HepG2 (cell line): ENCODE measurements around the gene NUDT2. TPM values are rescaled to one million over a fixed set of nuclear protein-coding genes. Genes with fewer than 3 reads are reported as not detected.
A peak's percentile ranks its signal among the peaks of the same experiment; 100 is the strongest.

Experiments
- ATM ChIP-seq: fragments of 450-650 bp; IDR thresholded peaks from 2 replicates; pipeline ENCODE4 v1.7.1; 2017; ENCODE audit warnings: mild to moderate bottlenecking, borderline replicate concordance
- MBD4 ChIP-seq: IDR thresholded peaks from 2 replicates; pipeline ENCODE4 v1.6.1; 2012; ENCODE audit warnings: low read length, inconsistent platforms, borderline replicate concordance
- MEF2D ChIP-seq: sonication (generic); formaldehyde crosslinking; IDR thresholded peaks from 2 replicates; pipeline ENCODE4 v1.5.1; 2020; ENCODE audit warnings: mild to moderate bottlenecking, missing genetic modification reagents
- NFYB ChIP-seq: sonication (generic); formaldehyde crosslinking; IDR thresholded peaks from 2 replicates; pipeline ENCODE4 v1.4.0; 2020; ENCODE audit warnings: missing genetic modification reagents
- RARG ChIP-seq: sonication (generic); formaldehyde crosslinking; IDR thresholded peaks from 2 replicates; pipeline ENCODE4 v1.4.0; 2020; ENCODE audit warnings: low read depth, mild to moderate bottlenecking, missing genetic modification reagents
- STAT5B ChIP-seq: sonication (generic); formaldehyde crosslinking; IDR thresholded peaks from 2 replicates; pipeline ENCODE4 v1.4.0; 2020; ENCODE audit warnings: missing genetic modification reagents
- TOE1 ChIP-seq: sonication (generic); formaldehyde crosslinking; IDR thresholded peaks from 2 replicates; pipeline ENCODE4 v1.4.0; 2020; ENCODE audit warnings: mild to moderate bottlenecking, missing genetic modification reagents
- ZFP82 ChIP-seq: sonication (generic); formaldehyde crosslinking; IDR thresholded peaks from 2 replicates; pipeline ENCODE4 v1.5.1; 2020; ENCODE audit warnings: mild to moderate bottlenecking, missing genetic modification reagents, borderline replicate concordance
- ZFYVE20 ChIP-seq: sonication (generic); formaldehyde crosslinking; IDR thresholded peaks from 2 replicates; pipeline ENCODE4 v1.8.0; 2023; ENCODE audit warnings: low read depth, mild to moderate bottlenecking, moderate library complexity, missing genetic modification reagents, borderline replicate concordance
- ZNF235 ChIP-seq: sonication (generic); formaldehyde crosslinking; IDR thresholded peaks from 2 replicates; pipeline ENCODE4 v1.8.1; 2023; ENCODE audit warnings: mild to moderate bottlenecking, missing genetic modification reagents, borderline replicate concordance
- ZNF3 ChIP-seq: IDR thresholded peaks from 2 replicates; pipeline ENCODE4 v1.7.0; 2017; ENCODE audit warnings: inconsistent platforms
- ZNF34 ChIP-seq: sonication (generic); formaldehyde crosslinking; IDR thresholded peaks from 2 replicates; pipeline ENCODE4 v1.4.0; 2020; ENCODE audit warnings: mild to moderate bottlenecking, missing genetic modification reagents, borderline replicate concordance
- ZNF530 ChIP-seq: sonication (generic); formaldehyde crosslinking; IDR thresholded peaks from 2 replicates; pipeline ENCODE4 v1.5.0; 2020; ENCODE audit warnings: low read depth, mild to moderate bottlenecking, missing genetic modification reagents
- ZNF547 ChIP-seq: sonication (generic); formaldehyde crosslinking; IDR thresholded peaks from 2 replicates; pipeline ENCODE4 v1.5.1; 2020; ENCODE audit warnings: mild to moderate bottlenecking, missing genetic modification reagents
- polyA plus RNA-seq, 8 experiments: library from polyadenylated mRNA; depleted of rRNA in 3 of 8; stranded (reverse) in 7 of 8; unstranded in 1 of 8; fragments of >200 nt; fragmentation: Illumina TruSeq in 4 of 8; extraction: Trizol in 4 of 8; gene quantifications; 2 replicates each; pipeline versions ENCODE4 v1.2.1 to v1.2.3, GENCODE V29; 2011 to 2016; ENCODE audit warnings: low read depth in 4 of 8, missing spikeins in 1 of 8, mixed read lengths in 1 of 8; ENCODE audit not compliant: insufficient read depth in 1 of 8
- total RNA-seq, 5 experiments: library from RNA; depleted of rRNA; stranded (reverse); fragments of >200 nt; fragmentation: Illumina TruSeq; extraction: Trizol; gene quantifications; 2 replicates each; pipeline ENCODE4 v1.2.3, GENCODE V29; 2016; ENCODE audit warnings: low read depth in 1 of 5
- TF ChIP-seq, protein P1 (sequence below): sonication (generic); formaldehyde crosslinking; IDR thresholded peaks from 2 replicates; pipeline ENCODE4 v1.8.0; 2022; ENCODE audit warnings: mild to moderate bottlenecking, missing genetic modification reagents, moderate library complexity
- TF ChIP-seq, protein P2 (sequence below): sonication (generic); formaldehyde crosslinking; IDR thresholded peaks from 2 replicates; pipeline ENCODE4 v1.5.1; 2020; ENCODE audit warnings: missing genetic modification reagents, mild to moderate bottlenecking, borderline replicate concordance
- TF ChIP-seq, protein P3 (sequence below): sonication (generic); formaldehyde crosslinking; IDR thresholded peaks from 2 replicates; pipeline ENCODE4 v1.8.1; 2023; ENCODE audit warnings: mild to moderate bottlenecking, missing genetic modification reagents, borderline replicate concordance
- TF ChIP-seq, protein P4 (sequence below): IDR thresholded peaks from 2 replicates; pipeline ENCODE4 v1.4.0; 2020; ENCODE audit warnings: mild to moderate bottlenecking, missing genetic modification reagents
- TF ChIP-seq, protein P5 (sequence below): sonication (generic); formaldehyde crosslinking; IDR thresholded peaks from 2 replicates; pipeline ENCODE4 v1.4.0; 2020; ENCODE audit warnings: missing genetic modification reagents, borderline replicate concordance

NUDT2 gene
- total and polyA plus RNA-seq, 2 of the 13 experiments (the other 11 are each of a cell fraction or from before 2014, with no cell fraction given) = 19.9 to 24.6 TPM

DNA sequence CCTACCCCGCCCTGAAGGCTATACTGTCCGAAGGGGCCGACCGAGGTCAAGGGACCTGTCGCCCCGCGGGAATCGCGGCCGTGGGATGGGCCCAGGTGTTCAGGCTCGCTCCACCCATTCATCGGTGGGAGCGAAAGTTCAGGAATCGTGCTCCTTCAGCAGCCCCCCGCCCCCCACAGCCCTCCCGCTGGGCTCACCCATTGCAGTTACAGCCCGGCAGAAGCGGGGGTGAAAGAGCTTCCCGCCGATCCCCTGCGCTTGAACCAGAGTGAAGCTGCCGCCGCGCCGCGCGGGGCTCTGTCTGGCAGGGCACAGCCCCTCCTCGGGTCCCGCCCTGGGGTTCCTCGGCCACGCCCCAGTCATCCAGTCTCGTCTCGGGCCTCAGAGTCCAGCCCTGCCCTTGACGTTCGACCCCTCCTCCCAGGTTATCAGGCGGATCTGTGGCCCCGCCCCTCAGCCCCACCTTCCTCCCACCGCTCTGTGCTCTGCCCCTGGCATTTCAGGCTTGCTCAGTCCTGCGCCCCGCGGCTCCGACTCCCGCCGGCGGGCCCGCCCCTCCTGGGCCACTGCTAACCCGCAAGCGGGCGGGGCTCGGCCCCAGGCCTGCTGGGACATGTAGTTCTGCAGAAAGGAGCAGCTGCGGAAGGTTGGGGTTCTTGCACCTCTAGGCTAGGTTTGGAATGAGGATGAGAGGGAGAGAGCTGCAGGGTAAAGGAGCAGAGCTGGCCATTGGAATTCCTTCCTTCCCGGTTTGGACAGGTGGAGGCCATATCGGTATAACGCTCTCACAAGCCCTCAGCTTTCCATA, 47.4 kb downstream of the NUDT2 start, which contains the start of gene MYORG (continued):
- TF ChIP-seq, protein P1, sequence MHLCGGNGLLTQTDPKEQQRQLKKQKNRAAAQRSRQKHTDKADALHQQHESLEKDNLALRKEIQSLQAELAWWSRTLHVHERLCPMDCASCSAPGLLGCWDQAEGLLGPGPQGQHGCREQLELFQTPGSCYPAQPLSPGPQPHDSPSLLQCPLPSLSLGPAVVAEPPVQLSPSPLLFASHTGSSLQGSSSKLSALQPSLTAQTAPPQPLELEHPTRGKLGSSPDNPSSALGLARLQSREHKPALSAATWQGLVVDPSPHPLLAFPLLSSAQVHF = no peak
- TF ChIP-seq ZFYVE20 (no peak), MBD4 (no peak), RARG (CRISPR knock-in tag) (no peak), ZNF34 (CRISPR knock-in tag) (0 out of 2 replicates have a peak, but pooled peaks have one; percentile 34), STAT5B (CRISPR knock-in tag) (no peak), ZFP82 (no peak), ZNF530 (no peak), MEF2D (peak; percentile 62; the same call in 1 of the 2 replicates), ZNF547 (no peak; the same call in 1 of the 2 replicates), TOE1 (CRISPR knock-in tag) (no peak), ATM (no peak), NFYB (CRISPR knock-in tag) (no peak; the same call in 1 of the 2 replicates), ZNF235 (CRISPR knock-in tag) (no peak; the same call in 1 of the 2 replicates), ZNF3 (CRISPR knock-in tag) (no peak)
- TF ChIP-seq, protein P2, sequence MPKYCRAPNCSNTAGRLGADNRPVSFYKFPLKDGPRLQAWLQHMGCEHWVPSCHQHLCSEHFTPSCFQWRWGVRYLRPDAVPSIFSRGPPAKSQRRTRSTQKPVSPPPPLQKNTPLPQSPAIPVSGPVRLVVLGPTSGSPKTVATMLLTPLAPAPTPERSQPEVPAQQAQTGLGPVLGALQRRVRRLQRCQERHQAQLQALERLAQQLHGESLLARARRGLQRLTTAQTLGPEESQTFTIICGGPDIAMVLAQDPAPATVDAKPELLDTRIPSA (CRISPR knock-in tag) = no peak
- TF ChIP-seq, protein P3, sequence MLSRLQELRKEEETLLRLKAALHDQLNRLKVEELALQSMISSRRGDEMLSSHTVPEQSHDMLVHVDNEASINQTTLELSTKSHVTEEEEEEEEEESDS = no peak
- TF ChIP-seq, protein P4, sequence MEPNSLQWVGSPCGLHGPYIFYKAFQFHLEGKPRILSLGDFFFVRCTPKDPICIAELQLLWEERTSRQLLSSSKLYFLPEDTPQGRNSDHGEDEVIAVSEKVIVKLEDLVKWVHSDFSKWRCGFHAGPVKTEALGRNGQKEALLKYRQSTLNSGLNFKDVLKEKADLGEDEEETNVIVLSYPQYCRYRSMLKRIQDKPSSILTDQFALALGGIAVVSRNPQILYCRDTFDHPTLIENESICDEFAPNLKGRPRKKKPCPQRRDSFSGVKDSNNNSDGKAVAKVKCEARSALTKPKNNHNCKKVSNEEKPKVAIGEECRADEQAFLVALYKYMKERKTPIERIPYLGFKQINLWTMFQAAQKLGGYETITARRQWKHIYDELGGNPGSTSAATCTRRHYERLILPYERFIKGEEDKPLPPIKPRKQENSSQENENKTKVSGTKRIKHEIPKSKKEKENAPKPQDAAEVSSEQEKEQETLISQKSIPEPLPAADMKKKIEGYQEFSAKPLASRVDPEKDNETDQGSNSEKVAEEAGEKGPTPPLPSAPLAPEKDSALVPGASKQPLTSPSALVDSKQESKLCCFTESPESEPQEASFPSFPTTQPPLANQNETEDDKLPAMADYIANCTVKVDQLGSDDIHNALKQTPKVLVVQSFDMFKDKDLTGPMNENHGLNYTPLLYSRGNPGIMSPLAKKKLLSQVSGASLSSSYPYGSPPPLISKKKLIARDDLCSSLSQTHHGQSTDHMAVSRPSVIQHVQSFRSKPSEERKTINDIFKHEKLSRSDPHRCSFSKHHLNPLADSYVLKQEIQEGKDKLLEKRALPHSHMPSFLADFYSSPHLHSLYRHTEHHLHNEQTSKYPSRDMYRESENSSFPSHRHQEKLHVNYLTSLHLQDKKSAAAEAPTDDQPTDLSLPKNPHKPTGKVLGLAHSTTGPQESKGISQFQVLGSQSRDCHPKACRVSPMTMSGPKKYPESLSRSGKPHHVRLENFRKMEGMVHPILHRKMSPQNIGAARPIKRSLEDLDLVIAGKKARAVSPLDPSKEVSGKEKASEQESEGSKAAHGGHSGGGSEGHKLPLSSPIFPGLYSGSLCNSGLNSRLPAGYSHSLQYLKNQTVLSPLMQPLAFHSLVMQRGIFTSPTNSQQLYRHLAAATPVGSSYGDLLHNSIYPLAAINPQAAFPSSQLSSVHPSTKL (CRISPR knock-in tag) = no peak; the same call in none of the 2 replicates
- TF ChIP-seq, protein P5, sequence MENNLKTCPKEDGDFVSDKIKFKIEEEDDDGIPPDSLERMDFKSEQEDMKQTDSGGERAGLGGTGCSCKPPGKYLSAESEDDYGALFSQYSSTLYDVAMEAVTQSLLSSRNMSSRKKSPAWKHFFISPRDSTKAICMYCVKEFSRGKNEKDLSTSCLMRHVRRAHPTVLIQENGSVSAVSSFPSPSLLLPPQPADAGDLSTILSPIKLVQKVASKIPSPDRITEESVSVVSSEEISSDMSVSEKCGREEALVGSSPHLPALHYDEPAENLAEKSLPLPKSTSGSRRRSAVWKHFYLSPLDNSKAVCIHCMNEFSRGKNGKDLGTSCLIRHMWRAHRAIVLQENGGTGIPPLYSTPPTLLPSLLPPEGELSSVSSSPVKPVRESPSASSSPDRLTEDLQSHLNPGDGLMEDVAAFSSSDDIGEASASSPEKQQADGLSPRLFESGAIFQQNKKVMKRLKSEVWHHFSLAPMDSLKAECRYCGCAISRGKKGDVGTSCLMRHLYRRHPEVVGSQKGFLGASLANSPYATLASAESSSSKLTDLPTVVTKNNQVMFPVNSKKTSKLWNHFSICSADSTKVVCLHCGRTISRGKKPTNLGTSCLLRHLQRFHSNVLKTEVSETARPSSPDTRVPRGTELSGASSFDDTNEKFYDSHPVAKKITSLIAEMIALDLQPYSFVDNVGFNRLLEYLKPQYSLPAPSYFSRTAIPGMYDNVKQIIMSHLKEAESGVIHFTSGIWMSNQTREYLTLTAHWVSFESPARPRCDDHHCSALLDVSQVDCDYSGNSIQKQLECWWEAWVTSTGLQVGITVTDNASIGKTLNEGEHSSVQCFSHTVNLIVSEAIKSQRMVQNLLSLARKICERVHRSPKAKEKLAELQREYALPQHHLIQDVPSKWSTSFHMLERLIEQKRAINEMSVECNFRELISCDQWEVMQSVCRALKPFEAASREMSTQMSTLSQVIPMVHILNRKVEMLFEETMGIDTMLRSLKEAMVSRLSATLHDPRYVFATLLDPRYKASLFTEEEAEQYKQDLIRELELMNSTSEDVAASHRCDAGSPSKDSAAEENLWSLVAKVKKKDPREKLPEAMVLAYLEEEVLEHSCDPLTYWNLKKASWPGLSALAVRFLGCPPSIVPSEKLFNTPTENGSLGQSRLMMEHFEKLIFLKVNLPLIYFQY = peak; percentile 94; the same call in 1 of the 2 replicates
